Hepatocyte (in vitro differentiated cells): ENCODE measurements around the gene HMGCS2. TPM values are rescaled to one million over a fixed set of nuclear protein-coding genes. Genes with fewer than 3 reads are reported as not detected.

Source experiments
- DNase-seq: peaks from one replicate; pipeline ENCODE4 v3.0.0-alpha.2; 2016; ENCODE audit warnings: low spot score
- H2AFZ ChIP-seq: fragments of 200-600 bp; sonication (generic); 2 replicates; pipeline ENCODE4 v1.6.0; 2016; ENCODE audit warnings: antibody characterized with exemption, mild to moderate bottlenecking
- H3K27ac ChIP-seq: fragments of 200-600 bp; sonication (generic); 2 replicates; pipeline ENCODE4 v1.5.1; 2016; ENCODE audit warnings: mild to moderate bottlenecking
- H3K27me3 ChIP-seq: fragments of 200-600 bp; sonication (generic); 2 replicates; pipeline ENCODE4 v1.6.1; 2016
- H3K36me3 ChIP-seq: fragments of 200-600 bp; sonication (generic); replicated peaks from 2 replicates; pipeline ENCODE4 v1.5.1; 2016; ENCODE audit warnings: low read depth; ENCODE audit not compliant: insufficient read depth
- H3K4me1 ChIP-seq: fragments of 200-600 bp; sonication (generic); 2 replicates; pipeline ENCODE4 v1.5.1; 2016; ENCODE audit warnings: mild to moderate bottlenecking, moderate library complexity; ENCODE audit not compliant: insufficient read depth
- H3K4me2 ChIP-seq: fragments of 200-600 bp; sonication (generic); 2 replicates; pipeline ENCODE4 v1.6.0; 2016
- H3K4me3 ChIP-seq: fragments of 200-600 bp; sonication (generic); 2 replicates; pipeline ENCODE4 v1.5.1; 2016; ENCODE audit warnings: mild to moderate bottlenecking
- H3K79me2 ChIP-seq: fragments of 200-600 bp; sonication (generic); 2 replicates; pipeline ENCODE4 v1.6.0; 2017; ENCODE audit warnings: mild to moderate bottlenecking
- H3K9me2 ChIP-seq: fragments of 200-600 bp; sonication (generic); replicated peaks from 2 replicates; pipeline ENCODE4 v1.6.0; 2017; ENCODE audit warnings: mild to moderate bottlenecking; ENCODE audit not compliant: insufficient read depth
- H3K9me3 ChIP-seq: fragments of 200-600 bp; sonication (generic); 2 replicates; pipeline ENCODE4 v1.5.1; 2016; ENCODE audit warnings: low read depth, mild to moderate bottlenecking
- H4K20me1 ChIP-seq: fragments of 200-600 bp; sonication (generic); 2 replicates; pipeline ENCODE4 v1.6.0; 2016; ENCODE audit warnings: mild to moderate bottlenecking; ENCODE audit not compliant: insufficient read depth, poor library complexity, severe bottlenecking
- CTCF ChIP-seq: fragments of 200-600 bp; sonication (generic); IDR thresholded peaks from 2 replicates; pipeline ENCODE4 v1.5.1; 2016; ENCODE audit warnings: antibody characterized with exemption, mild to moderate bottlenecking; ENCODE audit not compliant: poor library complexity
- EZH2 ChIP-seq: fragments of 200-600 bp; sonication (generic); IDR thresholded peaks from 2 replicates; pipeline ENCODE4 v1.6.1; 2016; ENCODE audit warnings: antibody characterized with exemption, mild to moderate bottlenecking, borderline replicate concordance
- EZH2phosphoT487 ChIP-seq: fragments of 200-600 bp; sonication (generic); IDR thresholded peaks from one replicate; pipeline ENCODE4 v1.6.1; 2018; ENCODE audit warnings: antibody characterized with exemption, mild to moderate bottlenecking, low read depth, moderate library complexity; ENCODE audit not compliant: unreplicated experiment, severe bottlenecking
- WGBS: methylation state at CpG from one replicate; pipeline ENCODE4 v1.1.6; 2016; ENCODE audit warnings: low lambda C conversion rate; ENCODE audit errors: missing lambda C conversion rate; 5-methylcytosine and 5-hydroxymethylcytosine counted together
- polyA plus RNA-seq: library from polyadenylated mRNA; unstranded; fragments of >200 nt; fragmentation: Nextera tagmentation; extraction: Ambion mirVana; gene quantifications from 2 replicates; pipeline ENCODE4 v1.2.1, GENCODE V29; 2016
- total RNA-seq: library from RNA; depleted of rRNA; stranded (reverse); fragments of >200 nt; gene quantifications from 2 replicates; pipeline ENCODE4 v1.2.3, GENCODE V29; 2014

HMGCS2 gene
- total and polyA plus RNA-seq, 2 experiments from 2014 or later, result 167 to 188 TPM

GRCh38 chr1:119764220-119764619, 4.5 kb downstream of the HMGCS2 start:
- Histone ChIP-seq H3K79me2 (peaks cover 18% of the 10 kb centered on the region), H3K4me1 (peaks cover 18% of the 10 kb centered on the region), H3K4me3 (no peak overlapping the region), H3K9me3 (no peaks in the 10 kb centered on the region), H3K4me2 (no peak overlapping the region), H3K27me3 (no peaks in the 10 kb centered on the region), H3K9me2 (no peaks in the 10 kb centered on the region), H2AFZ (no peak overlapping the region), H3K36me3 (no peaks in the 10 kb centered on the region), H4K20me1 (no peaks in the 10 kb centered on the region), H3K27ac (no peak overlapping the region)
- WGBS, result 91% methylated on average over 6 of the region's 6 CpGs
- no peak for TF ChIP-seq EZH2phosphoT487
- TF ChIP-seq CTCF, result no peak
- TF ChIP-seq EZH2, result no peak
- DNase-seq, result no peak

DNA sequence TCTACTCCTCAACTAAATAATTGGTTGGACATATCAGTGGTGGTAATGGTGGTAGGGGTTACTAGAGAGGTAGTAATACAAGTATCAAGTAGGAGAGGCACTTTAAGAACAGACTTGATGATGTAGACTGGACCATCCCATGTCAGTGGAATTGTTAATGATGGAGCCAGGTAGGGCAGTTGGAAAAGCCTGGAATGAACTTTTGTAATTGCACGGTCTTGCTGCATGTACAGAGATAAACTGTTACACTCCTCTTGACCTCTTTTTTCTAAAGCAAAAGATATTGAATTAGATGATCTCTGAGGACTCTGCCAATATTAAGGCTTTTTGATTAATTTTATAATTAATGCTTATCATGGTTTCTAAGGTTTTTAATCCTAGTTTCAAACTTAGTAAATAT, 5.8 kb downstream of the HMGCS2 start:
- Histone ChIP-seq H3K79me2 (peaks cover 12% of the 10 kb centered on the region), H3K4me1 (peaks cover 15% of the 10 kb centered on the region), H3K4me3 (no peak overlapping the region), H2AFZ (no peak overlapping the region), H3K27me3 (no peaks in the 10 kb centered on the region), H3K36me3 (no peaks in the 10 kb centered on the region), H3K4me2 (no peak overlapping the region), H3K27ac (no peak overlapping the region), H3K9me2 (no peaks in the 10 kb centered on the region), H3K9me3 (no peaks in the 10 kb centered on the region), H4K20me1 (no peaks in the 10 kb centered on the region)
- WGBS, result 74% methylated on average over 1 of the region's 1 CpG
- no peak for DNase-seq
- no peak for TF ChIP-seq EZH2phosphoT487
- no peak for TF ChIP-seq EZH2
- TF ChIP-seq CTCF, result no peak

DNA sequence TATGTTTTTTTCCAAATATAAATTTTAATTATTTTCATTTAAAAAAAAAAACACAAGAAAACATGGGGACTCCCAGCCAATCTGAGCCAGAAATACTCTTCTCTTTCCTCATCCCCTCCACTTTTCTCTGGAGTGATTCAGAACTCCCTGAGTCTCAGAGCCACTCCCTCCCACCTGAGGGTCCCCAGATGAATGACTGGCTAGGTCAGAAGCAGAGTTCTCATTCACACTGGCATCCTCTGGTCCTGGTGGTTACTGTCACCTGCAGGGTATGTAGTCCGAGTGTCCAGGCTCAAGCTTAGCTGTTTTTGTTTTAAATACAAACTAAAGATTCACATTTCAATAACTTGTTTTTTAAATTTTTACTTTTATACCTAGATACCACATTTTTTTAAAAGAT, 6.3 kb downstream of the HMGCS2 start:
- Histone ChIP-seq H3K36me3 (no peaks in the 10 kb centered on the region), H3K27ac (no peak overlapping the region), H3K79me2 (peaks cover 6% of the 10 kb centered on the region), H4K20me1 (no peaks in the 10 kb centered on the region), H3K9me3 (no peaks in the 10 kb centered on the region), H3K4me1 (peaks cover 14% of the 10 kb centered on the region), H3K4me3 (no peak overlapping the region), H3K27me3 (no peaks in the 10 kb centered on the region), H3K4me2 (no peak overlapping the region), H3K9me2 (no peaks in the 10 kb centered on the region), H2AFZ (no peak overlapping the region)
- no peak for DNase-seq
- TF ChIP-seq CTCF (no peak), EZH2 (no peak), EZH2phosphoT487 (no peak)
- WGBS, result 100% methylated on average over 1 of the region's 1 CpG

- no peaks in the 10 kb centered on the region for H4K20me1 ChIP-seq
- WGBS, result 94% methylated on average over 3 of the region's 3 CpGs
- TF ChIP-seq EZH2, result no peak
- no peak for TF ChIP-seq EZH2phosphoT487
- TF ChIP-seq CTCF, result no peak
Measured at GRCh38 chr1:119758584-119758983, 10.1 kb downstream of the HMGCS2 start.

More at GRCh38 chr1:119758584-119758983, 10.1 kb downstream of the HMGCS2 start:
- no peaks in the 10 kb centered on the region for H3K79me2 ChIP-seq
- H3K4me1 ChIP-seq, result no peaks in the 10 kb centered on the region
- H3K4me3 ChIP-seq, result no peak overlapping the region
- H2AFZ ChIP-seq, result no peak overlapping the region
- H3K4me2 ChIP-seq, result no peak overlapping the region
- H3K9me2 ChIP-seq, result no peaks in the 10 kb centered on the region
- H3K27me3 ChIP-seq, result no peaks in the 10 kb centered on the region
- no peaks in the 10 kb centered on the region for H3K9me3 ChIP-seq
- DNase-seq, result no peak
- no peak overlapping the region for H3K27ac ChIP-seq
- H3K36me3 ChIP-seq, result no peaks in the 10 kb centered on the region
